ENCODE measurements around the gene MAGI1.

MAGI1 gene

DNA sequence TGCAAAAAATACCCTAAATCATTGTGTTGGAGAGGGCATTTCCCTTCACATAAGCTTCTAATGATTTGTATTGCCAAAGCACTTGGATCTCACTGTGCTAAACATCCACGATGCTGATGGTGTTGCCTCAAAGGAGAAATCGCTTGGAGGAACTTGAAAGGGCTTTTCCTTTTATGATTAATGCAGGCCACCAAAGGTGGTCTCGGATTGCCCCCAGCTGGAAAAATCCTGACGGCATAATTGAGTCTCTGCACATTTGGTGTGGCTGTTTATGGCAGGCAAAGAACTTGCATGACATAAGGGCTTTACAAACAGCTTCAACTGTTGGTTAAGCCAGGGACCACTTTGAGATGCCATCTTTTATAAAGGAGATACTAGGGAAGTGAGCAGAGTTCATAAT, 687.0 kb downstream of the MAGI1 start:
- no peak for DNase-seq (ENCODE audit: low spot score)

DNA sequence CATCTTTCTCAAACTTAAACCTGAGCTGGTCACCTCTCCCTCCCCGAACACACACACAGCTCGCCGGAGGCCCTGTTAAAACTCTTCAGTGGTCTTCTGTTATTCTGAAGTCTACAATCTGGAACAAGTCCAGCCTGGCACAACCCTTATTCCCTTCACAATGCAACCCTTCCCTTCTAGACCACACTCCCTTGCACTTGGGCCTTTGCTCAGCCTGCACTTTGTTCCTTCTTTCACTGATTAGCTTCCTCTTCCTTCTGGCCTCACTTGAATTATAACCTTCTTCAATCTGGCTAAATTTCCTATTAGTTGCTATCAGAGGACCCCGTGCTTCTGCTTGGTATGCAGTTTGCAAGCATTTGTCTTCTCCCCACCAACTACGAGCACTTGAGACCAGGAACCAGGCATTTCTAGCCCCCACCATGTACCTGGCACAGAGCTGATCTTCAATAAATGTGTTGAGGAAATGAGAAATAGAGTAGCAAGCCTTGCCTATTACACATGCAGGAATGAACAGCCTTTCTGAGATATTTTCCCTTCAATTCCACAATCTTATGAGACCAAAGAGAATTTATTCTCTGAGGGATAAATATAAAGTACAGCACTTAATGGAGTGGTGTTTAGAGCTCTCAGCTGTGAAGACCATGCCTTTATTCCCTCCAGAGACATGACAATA, 687.8 kb downstream of the MAGI1 start:
- no peak for DNase-seq (ENCODE audit: low spot score)

DNA sequence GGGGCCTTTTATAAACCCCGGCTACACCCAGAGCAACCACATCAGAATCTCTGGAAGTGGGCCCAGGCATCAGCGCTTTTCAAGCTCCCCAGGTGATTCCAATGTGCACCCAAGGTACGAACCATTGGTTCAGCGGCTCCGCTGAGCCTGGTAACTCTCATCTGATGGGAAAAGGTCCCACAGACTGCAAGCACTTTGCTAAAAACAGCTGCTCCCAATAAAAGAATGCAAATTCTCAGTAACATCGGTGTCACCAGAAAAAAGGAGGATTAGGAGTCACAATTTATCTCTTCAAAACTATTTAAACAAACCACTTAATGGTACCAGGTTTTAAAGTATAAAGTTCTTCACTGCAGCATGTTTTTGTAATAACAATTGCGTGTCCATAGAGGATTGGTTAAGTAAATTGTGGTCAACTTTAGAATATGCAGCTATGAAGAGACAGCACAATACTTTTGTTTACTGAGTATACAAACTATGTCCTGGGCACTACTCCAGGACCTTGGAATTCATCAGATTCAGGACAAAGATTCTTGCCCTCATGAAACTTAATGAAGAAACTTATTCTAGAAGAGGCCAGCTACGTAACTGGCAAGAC, 690.2 kb downstream of the MAGI1 start:
- DNase-seq (ENCODE audit: low spot score): no peak

DNA sequence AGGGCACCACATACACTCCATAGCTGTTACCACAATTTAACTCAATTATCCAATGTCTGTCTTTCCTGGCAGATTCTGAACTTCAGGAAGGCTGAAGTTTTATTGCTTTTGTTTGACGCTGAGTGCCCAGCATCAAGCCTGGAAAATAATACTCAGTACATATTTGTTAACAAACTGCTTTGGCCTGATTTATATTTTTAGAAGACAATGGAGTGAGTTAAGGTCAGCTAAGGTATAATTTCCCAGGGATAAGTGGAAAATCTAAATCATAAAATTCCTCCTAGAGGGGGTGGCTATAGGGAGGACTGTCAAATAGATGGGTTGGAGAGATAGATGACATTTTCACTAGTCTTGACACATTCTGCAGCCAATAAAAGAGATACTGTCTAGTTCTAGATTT, 691.6 kb downstream of the MAGI1 start:
- DNase-seq (ENCODE audit: low spot score): no peak

DNA sequence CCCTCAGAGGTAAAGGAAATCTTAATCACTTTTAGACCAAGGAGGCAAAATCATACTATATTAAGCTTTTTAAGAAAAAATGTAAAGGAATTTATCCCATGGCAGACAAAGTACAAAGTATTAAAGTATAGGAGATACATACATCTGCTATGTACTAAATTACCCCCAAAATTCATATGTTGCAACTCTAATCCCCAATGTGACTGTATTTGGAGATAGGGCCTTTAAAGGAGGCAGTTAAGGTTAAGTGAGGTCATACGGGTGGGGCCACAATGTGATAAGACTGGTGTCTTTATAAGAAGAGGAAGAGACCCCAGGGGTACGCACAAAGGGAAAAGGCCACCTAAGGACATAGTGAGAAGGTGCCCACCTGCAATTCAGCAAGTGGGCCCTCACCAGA, 693.9 kb downstream of the MAGI1 start:
- DNase-seq (ENCODE audit: low spot score): no peak

DNA sequence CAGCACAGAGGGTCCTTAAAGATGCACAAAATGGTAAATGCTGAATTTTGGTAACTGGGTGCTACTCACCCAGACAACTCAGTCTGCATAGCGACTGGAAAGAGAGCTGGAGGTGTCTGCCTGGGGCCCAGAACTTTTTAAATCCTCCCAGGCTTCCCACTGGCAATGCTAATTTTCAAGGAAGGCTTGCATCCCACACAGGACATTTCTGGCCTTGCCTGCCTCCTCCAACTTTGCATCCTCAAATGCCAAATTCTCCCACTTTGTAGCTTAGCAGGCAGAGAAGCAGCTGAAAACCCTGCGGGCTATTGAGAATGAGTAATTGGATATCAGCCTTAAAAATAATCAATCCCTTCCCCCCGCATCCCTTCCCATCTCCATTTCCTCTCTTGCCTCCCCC, 694.3 kb downstream of the MAGI1 start:
- DNase-seq (ENCODE audit: low spot score): no peak

DNA sequence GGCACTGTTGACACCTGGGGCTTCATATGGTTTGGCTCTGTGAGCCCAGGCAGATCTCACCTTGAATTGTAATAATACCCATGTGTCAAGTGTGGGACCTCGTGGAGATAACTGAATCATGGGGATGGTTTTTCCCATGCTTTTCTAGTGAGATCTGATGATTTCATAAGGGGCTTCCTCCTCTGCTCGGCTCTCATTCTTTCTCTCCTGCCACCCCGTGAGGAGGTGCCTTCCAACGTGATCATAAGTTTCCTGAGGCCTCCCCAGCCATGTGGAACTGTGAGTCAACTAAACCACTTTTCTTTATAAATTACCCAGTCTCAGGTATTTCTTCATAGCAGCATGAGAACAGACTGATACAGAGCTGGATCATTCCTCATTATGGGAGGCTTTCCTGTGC, 695.0 kb downstream of the MAGI1 start:
- DNase-seq (ENCODE audit: low spot score): no peak

DNA sequence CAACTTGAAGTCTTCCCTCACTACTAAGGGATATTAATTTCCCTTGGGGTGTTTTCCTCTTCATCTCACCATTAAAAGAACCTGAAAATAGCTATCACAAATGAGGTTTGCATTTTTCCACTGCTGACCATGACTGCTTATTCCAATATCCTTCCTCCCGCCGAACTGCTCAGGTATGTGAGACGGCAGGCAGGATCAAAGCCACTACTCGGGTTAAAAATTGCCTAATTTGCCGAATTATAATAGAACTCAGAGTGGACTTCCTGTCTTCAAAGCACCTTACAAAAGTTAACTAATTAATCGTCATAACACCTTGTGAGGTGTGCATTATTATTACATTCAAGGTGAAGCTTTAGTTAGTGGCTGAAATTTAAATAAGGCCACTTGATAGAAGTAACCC, 695.7 kb downstream of the MAGI1 start:
- DNase-seq (ENCODE audit: low spot score): no peak

DNA sequence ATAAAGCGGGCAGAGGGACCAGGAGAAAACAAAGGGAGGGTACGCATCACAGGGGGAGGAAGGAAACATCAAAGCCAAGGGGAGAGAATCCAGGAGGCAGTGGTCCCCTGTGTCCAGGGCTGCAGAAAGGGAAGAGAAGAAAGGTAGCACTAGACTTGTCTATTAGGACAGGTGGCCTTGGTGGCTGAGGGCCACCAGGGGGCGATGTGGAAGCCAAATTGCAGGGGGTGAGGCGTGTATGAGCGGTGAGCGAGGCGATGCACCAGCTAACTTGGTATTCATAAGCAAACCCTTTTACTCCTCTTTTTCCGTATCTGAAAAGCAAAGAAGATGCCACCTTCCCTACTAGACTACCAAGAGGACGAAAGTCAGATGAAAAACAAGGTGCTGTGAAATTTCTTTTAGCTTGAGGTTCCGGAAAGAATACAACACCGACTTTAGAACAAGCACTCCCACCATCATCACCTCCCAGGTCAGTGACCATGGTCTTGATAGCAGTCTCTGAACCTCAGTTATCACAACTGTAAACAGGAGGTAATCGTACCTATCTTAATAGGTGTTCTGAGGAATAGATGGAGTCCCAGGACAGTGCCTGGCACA, 696.5 kb downstream of the MAGI1 start:
- no peak for DNase-seq (ENCODE audit: low spot score)

DNA sequence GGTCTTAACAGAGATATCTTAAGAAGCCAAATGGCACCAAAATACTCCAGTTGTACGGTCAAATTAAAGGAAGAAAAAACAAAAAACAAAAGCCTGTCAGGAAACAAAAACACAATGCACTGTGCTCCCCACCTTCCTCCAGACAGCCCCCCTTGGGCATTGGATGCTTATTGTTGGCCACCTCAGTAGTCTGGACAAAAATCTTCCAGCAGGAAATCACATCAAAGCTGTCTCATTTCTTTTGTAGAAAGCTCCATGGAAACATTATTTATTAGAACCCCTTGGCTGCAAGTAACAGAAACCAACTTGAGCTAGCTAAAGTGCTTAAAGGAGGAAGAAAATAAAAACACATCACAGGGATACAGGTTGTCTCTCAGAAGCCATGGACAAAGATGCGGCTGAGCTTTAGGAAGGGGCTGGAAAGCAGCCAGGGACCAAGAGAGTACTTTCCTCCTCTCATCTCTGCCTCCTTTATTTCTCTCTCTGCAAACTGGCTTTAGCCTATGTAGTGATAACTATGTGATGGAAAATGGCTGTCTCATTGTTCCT, 699.5 kb downstream of the MAGI1 start:
- no peak for DNase-seq (ENCODE audit: low spot score)

DNA sequence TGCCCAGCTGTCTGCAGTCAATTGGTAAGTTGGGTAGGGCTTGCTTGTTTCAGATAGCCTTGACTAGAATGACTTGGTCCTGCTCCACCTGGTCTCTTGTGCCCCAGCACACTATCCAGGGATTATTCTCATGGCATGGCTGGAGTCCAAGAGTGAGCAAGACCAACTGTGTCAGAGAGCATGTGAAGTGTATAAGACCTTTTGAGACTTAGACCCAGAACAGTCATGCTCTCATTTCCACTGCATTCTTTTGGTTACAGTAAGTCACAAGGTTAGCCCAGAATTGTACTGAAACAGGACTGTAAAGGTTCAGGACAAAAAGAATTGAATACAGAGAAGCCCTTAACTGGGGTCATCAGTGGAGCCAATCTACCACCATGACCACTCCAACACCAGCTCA, 700.1 kb downstream of the MAGI1 start:
- DNase-seq (ENCODE audit: low spot score): no peak

DNA sequence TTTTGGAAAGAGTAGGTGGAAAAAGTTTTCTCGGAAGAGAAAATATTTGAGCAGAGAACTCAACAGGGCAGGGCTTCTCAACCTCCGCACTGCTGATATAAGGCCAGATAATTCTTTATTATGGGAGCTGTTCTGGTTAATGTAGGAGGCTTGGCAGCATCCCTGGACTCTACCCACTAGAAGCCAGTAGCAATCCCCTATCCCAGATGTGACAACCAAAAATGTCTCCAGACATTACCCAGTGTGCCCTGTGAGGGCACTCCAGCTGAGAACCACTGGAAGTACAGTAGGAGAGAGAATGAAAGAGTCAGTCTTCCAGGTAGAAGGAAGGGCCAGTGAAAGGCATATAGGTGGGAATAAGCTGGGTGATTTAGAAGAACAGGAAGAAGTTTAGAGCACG, 703.1 kb downstream of the MAGI1 start:
- DNase-seq (ENCODE audit: low spot score): no peak

DNA sequence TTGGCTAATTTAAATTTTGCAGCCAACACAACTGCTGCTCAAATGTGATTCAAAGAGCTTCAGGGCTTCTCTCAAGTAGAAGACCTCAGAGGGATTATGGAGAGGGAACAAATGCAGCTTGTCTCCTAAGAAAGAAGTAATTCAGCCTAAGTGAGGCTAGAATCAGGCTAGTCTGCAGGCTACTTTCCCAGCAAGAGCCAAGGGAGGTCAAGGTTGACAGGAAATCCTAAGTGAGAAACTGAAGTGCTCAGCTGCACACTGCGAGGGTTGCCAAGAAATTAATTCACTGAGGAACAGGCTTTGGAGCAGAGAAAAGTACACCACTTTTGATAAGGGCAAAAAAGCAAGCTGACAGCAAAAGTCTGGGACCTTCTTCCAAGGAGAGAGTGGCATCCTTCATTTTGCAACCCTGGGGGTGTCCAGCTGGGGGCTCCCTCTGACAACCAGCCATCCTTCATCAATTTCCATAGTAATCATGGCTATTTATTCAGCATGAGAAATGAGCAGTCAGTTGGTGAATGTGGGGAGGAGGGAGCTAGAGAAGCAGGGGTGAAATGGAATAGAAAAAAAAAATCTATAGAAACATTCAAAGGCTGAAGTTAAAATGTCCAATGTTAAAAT, 704.6 kb downstream of the MAGI1 start:
- no peak for DNase-seq (ENCODE audit: low spot score)

DNA sequence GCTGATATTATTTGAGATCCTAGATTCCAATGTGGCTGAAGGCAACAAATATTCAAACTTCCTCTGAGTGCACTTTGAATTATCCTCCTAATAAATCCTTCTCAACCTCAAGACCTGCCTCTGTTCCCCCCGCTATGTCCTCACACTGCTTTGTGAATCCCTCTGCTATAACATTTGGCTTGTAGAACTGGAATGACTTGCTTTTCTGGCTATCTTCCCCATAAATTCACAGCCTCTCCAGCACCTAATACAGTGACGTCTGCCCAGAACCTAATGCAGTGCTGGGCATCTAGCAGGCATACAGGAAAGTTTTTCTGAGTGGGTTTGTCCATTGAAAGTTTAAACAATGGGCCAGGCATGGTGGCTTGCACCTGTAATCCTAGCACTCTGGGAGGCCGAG, 707.0 kb downstream of the MAGI1 start:
- no peak for DNase-seq (ENCODE audit: low spot score)

DNA sequence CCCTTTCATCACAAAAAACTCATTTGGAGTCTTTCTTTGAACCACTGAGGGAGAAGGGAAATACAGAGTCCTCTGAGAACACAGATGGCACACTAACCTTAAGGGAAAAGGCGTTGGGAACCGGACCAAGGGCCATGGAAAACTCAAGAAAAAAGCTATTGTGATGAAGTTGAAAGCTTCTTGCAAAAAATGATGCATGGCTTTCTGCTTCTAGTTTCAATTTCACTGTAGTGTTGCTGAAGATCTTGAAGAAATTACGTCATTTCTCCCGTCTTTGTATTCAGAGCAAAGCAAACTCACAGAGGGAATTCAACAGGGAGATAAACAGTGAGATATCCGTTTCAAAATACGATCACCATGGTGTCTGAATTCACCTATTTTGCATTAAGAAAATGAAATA, 708.6 kb downstream of the MAGI1 start:
- DNase-seq (ENCODE audit: low spot score): no peak

DNA sequence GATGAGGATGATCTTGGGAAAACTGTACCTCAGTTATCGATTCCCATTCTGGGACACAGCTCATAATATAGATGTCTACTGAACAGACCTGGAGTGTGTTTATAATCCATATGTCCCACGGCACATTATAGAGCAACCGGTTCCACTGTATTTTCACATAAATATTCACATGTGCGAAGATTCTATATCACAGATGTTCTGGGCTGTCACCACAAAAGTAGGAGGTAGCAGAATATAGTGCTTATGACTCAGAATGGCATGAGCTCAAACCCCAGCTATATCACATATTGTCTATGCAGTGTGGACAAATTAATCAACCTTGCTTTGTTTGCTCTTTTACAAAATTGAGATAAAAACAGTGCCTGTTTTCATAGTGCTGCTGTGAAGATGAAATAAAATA, 710.6 kb downstream of the MAGI1 start:
- no peak for DNase-seq (ENCODE audit: low spot score)

DNA sequence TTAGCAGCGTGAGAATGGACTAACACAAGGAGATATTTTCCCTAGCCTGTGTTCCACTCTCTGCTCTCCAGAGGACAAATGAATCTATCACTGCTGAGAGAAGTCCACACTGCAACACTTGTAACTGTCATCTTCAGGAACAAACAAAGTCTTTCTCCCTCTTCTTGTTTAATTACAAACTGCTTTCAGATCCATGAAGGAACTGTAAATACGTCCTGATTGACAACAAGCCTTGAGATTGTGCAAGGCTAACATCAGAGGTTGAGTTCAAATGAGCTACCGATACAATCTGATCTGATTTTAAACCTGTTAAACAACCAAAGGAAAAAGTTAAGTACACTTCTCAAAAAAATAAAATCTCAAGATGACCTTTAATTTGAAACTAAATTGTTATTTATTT, 712.1 kb downstream of the MAGI1 start:
- DNase-seq (ENCODE audit: low spot score): no peak

DNA sequence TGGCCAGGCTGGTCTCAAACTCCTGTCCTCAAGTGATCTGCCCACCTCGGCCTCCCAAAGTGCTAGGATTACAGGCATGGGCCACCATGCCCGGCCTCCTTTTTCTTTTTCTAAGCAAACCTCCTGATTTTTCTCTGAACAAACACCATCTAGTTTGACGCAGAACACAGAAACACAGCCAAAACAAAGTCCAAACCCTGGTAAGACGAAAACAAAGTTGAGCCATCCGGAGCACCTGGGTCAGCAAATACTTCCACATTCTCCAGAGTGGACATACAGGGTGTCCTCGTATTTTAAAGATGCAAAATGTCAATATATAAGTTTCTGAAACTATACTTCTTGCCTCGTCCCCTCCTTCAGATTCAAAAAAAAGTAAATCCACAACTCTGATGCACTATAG, 715.8 kb downstream of the MAGI1 start:
- no peak for DNase-seq (ENCODE audit: low spot score)

DNA sequence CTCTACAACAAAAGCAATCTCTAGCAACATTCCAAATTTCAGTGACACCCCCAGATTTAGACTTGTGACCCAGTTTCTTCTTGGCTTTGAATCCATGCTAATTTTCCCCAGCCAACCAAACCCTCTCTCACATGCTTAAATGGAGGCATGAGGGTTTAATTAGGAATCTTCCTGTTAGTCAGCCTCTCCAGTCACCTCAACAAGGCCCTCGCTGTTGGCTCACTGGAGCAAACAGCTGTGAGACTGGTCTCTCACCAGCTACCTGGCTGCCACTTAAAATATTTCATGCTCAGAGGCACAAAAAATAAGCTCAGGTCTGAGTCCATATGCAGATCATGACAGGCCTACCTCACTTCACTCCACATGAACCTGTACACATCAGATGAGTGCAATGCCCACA, 720.5 kb downstream of the MAGI1 start:
- no peak for DNase-seq (ENCODE audit: low spot score)

DNA sequence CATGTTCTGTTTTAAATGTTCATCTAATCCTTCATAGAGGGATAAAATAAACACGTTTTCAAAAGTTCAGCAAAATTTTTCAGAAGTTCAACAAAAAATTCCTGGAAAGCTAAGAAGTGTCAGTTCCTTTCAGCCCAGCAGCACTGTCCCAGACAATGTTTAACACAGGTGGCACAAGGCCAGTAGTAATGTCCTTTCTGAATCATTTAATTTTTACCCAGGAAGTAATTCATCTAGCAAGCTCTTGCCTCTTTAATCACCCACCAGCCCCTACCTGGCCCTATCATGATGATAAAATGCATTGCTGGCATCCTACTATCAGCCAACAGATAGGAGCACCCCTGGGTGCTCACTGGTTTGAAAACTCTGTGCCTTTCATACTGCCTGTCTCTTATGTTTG, 723.8 kb downstream of the MAGI1 start:
- DNase-seq (ENCODE audit: low spot score): no peak

DNA sequence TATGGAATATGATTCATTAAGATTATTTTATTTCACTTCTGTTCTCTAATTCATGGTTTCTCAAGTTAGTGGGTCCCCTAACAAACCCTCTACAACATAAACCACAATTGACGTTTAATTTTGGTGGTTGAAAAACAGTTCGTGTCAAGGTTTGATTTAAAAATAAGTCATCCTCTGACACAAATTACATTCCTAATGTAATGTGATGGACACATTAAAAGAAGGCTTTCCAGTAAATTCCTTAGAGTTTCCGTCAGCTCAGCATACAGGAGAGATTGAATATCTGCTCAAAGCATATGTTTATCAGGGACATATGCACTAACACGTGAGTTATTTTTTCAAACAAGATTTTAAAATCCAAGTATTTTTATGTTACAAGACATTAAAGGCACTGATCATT, 724.4 kb downstream of the MAGI1 start:
- DNase-seq (ENCODE audit: low spot score): no peak

DNA sequence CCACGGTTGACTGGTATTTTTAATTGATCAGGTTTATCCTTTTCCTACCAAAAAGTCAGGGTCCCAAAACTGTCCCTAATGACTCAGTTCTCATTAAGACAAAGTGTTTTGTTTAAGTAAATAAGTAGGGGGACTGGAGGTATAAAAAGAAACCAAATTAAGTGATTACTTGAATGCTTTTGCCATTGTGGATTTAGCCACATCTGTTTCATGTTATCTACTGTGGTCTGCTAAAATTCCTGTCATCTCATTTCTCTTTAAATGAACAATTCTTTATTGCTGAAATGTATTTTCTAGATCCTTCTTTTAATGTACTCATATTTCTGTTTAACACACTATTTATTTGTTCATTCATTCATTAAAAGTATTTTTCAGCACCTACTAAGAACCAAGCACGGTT, 725.1 kb downstream of the MAGI1 start:
- DNase-seq (ENCODE audit: low spot score): no peak

DNA sequence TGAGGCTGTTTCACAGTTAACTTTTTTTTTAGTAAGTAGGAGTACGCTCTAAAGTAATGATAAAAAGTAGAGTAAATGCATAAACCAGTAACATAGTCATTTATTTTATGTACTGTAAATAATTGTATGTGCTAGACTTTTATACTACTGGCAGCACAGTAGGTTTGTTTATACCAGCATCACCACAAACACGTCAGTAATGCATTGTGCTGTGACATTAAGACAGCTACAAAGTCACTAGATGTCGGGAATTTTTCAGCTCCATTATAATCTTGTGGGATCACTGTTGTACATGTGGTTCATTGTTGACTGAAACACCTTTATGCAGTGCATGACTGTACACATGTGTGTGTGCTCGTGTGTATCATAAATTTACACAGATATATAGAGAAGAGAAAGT, 732.9 kb downstream of the MAGI1 start:
- DNase-seq (ENCODE audit: low spot score): no peak

All from CD4-positive, alpha-beta T cell treated with Interleukin-6 at 100 ng/mL for 8 hours (primary cell).